Activated T-cell treated with anti-CD3 and anti-CD28 coated beads, Interleukin-2, amount 50 U/mL, for 24 hours (primary cell): Measurements from ENCODE around the gene MRPL20.
"Not testable (repeated sequence)": the region's sequence is repeated elsewhere in the genome, so short reads cannot be mapped to it uniquely, and the experiment has no call there.

Experiments
- DNase-seq: peaks from one replicate; pipeline ENCODE4 v3.0.0-alpha.2; 2020
- H3K27ac Mint-ChIP-seq: 2 replicates; pipeline ENCODE4 v1.8.0; 2020; ENCODE audit warnings: mild to moderate bottlenecking, mixed read lengths
- H3K27me3 Mint-ChIP-seq: 2 replicates; pipeline ENCODE4 v1.8.0; 2020; ENCODE audit warnings: mixed read lengths
- H3K36me3 Mint-ChIP-seq: 2 replicates; pipeline ENCODE4 v1.8.0; 2020; ENCODE audit warnings: low read depth, mixed read lengths
- H3K4me1 Mint-ChIP-seq: 2 replicates; pipeline ENCODE4 v1.8.0; 2020; ENCODE audit warnings: low read depth, mixed read lengths
- H3K4me3 Mint-ChIP-seq: 2 replicates; pipeline ENCODE4 v1.8.0; 2020; ENCODE audit warnings: mild to moderate bottlenecking, moderate library complexity, mixed read lengths
- H3K9me3 Mint-ChIP-seq: 2 replicates; pipeline ENCODE4 v1.8.0; 2020; ENCODE audit warnings: mixed read lengths

MRPL20 gene

DNA sequence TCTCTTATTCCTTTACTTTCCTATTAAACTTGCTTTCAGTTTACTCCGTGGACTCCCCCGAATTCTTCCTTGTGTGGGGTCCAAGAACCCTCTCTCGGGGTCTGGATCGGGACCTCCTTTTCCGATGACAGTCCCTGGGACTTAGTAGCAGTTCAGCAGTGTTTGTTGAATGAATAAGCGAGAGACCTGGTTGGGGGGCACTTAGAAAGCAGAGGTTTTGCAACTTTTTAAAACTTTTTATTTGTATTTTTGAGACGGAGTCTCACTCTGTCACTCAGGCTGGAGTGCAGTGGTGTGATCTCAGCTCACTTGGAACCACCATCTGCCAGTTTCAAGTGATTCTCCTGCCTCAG is 16.1 kb upstream of the MRPL20 start:
- no peak overlapping the region for H3K4me3 Mint-ChIP-seq
- H3K4me1 Mint-ChIP-seq = peaks cover 11% of the 10 kb centered on the region
- no peaks in the 10 kb centered on the region for H3K36me3 Mint-ChIP-seq
- H3K9me3 Mint-ChIP-seq = no peaks in the 10 kb centered on the region
- no peak for DNase-seq
- peaks cover 38% of the 10 kb centered on the region for H3K27me3 Mint-ChIP-seq
- no peak overlapping the region for H3K27ac Mint-ChIP-seq

- no peak overlapping the region for H3K4me3 Mint-ChIP-seq
- peaks cover 16% of the 10 kb centered on the region for H3K4me1 Mint-ChIP-seq
- H3K36me3 Mint-ChIP-seq = no peaks in the 10 kb centered on the region
- peak overlapping the region; percentile 17 for H3K27ac Mint-ChIP-seq
- DNase-seq = no peak
- H3K27me3 Mint-ChIP-seq = peaks cover 38% of the 10 kb centered on the region
- no peaks in the 10 kb centered on the region for H3K9me3 Mint-ChIP-seq
These were observed 15.6 kb upstream of the MRPL20 start for GRCh38 chr1:1422465-1423244.

DNA sequence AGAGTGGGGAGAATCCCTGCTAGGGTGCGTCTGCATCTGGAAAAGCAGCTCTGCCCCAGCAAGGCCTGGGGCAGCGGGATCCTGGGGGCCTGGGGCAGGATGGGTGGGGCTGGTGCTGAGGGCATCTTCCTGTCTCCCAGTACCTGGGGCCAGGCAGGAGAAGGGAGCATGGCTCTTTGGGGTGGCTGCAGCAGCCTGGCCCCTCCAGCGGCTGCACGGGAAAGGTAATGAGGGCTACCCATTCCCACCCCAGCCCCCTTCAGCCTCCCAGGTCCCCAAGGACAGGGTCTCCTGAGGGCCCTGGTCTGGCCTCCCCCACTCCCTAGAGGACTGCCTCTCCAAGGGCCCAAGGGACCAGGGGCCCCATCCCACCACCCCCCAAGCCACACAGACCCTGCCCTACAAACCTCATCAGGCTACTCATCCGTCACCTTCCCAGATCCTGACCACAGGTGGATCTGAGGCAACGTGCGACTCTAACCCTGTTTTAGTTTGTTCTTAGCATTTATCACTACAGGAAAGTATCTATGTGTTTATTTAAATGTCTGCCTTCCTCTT is 14.9 kb upstream of the MRPL20 start:
- Mint-ChIP-seq H3K27me3 (peaks cover 38% of the 10 kb centered on the region), H3K27ac (no peak overlapping the region), H3K9me3 (no peaks in the 10 kb centered on the region), H3K4me1 (peaks cover 17% of the 10 kb centered on the region), H3K4me3 (no peak overlapping the region), H3K36me3 (no peaks in the 10 kb centered on the region)
- no peak for DNase-seq

DNA sequence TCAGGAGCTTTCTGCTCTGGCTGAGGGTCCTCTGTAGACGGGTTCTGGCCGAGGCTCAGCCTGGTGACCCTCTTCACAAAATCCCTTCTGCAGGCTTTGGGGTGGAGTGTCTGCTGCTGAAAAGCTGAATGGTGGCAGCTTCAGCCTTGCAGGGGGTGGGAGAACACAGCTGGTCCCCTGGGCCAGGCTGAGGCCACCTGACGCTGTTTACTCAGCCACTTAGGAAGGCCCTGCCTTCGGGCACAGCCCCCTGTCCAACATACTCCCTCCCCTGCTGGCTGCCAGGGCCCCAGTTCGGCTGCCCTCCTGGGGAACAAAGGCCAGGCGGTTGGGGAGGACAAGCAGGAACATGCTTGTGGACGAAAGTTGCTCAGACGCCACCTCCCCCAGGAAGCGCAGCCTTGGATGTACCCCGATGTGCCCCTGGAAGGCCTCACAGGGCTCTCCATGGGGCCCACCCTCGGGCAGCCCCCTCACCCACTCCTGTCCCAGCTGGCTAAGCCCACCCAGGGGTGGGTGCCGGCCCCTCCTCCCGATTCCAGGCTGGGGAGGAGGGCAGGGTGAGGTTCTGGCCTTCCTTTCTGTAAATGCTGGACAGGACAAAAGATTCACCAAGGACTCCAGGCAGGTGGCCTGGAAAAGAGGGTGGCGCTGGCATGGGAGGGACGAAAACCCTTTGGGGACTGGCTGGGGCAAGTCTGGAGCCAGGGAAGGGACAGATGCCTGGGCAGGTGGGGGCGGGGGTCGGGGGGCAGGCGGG is 14.2 kb upstream of the MRPL20 start, which contains the start of gene ANKRD65:
Gene ANKRD65 (minus strand): TSS at position 130 of the 760 bp plus-strand sequence. CDS start 271 bp downstream, outside the sequence.
- Mint-ChIP-seq H3K4me3 (no peak within 1 kb of the TSS), H3K27ac (no peak within 1 kb of the TSS), H3K4me1 (peaks cover 17% of the 10 kb centered on the region), H3K27me3 (peaks cover 37% of the 10 kb centered on the region), H3K36me3 (no peaks in the 10 kb centered on the region), H3K9me3 (no peaks in the 10 kb centered on the region)
- DNase-seq = no peak

DNA sequence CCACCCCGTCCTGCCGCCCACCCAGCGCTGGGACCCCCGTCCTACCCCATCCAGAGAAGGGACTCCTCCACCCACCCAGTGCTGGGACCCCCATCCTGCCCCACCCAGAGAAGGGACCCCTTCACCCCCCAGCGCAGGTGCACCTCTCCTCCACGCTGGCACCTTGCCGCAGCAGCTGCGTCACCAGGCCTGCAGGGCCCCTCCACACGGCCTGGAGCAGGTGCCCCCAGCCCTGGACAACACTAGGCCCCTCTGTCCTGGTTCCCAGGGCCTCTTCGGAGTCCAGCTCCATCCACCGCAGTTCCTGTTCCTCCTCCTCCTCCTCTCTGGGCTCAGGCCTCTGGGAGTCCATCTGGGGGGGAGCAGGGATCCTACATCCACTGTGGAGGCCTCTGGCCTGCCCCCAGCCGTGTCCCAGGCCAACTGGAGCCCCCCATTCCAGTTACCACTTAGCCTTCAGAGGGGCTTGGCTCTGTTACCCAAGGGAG is 13.6 kb upstream of the MRPL20 start:
- Mint-ChIP-seq H3K9me3 (no peaks in the 10 kb centered on the region), H3K27me3 (peaks cover 32% of the 10 kb centered on the region), H3K27ac (no peak overlapping the region), H3K36me3 (no peaks in the 10 kb centered on the region), H3K4me1 (peaks cover 16% of the 10 kb centered on the region), H3K4me3 (no peak overlapping the region)
- DNase-seq = no peak

- Mint-ChIP-seq H3K36me3 (no peaks in the 10 kb centered on the region), H3K27me3 (peaks cover 27% of the 10 kb centered on the region), H3K27ac (no peak overlapping the region), H3K4me3 (no peak overlapping the region), H3K9me3 (no peaks in the 10 kb centered on the region), H3K4me1 (peaks cover 16% of the 10 kb centered on the region)
- DNase-seq = no peak
These were observed 12.9 kb upstream of the MRPL20 start for GRCh38 chr1:1419813-1420653.

DNA sequence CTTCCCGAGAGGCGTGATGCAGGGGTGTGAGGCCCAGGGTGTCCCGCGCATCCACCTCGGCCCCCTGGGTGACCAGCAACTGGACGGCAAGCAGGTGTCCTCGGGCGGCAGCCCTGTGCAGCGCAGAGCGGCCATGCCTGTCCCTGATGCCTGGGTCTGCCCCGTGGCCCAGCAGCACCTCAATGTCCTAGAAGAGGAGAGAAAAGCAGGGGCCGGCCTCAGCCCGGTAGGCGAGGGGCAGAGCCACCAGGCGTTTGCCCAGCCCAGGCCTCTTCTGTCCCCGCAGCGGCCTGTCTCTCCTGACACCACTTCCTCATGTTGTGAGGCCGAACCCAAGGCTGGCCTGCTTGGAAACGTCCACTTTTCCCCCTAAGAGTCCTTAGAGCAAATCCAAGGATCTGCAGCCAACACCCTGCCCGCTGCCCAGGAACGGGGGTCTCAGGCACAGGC is 12.3 kb upstream of the MRPL20 start:
- no peaks in the 10 kb centered on the region for H3K9me3 Mint-ChIP-seq
- no peaks in the 10 kb centered on the region for H3K36me3 Mint-ChIP-seq
- DNase-seq = no peak
- peaks cover 16% of the 10 kb centered on the region for H3K4me1 Mint-ChIP-seq
- H3K27me3 Mint-ChIP-seq = peaks cover 21% of the 10 kb centered on the region
- H3K27ac Mint-ChIP-seq = no peak overlapping the region
- no peak overlapping the region for H3K4me3 Mint-ChIP-seq

- no peak for DNase-seq
- Mint-ChIP-seq H3K36me3 (no peaks in the 10 kb centered on the region), H3K4me3 (no peak overlapping the region), H3K27ac (no peak overlapping the region), H3K27me3 (peaks cover 21% of the 10 kb centered on the region), H3K4me1 (peaks cover 16% of the 10 kb centered on the region), H3K9me3 (no peaks in the 10 kb centered on the region)
These were observed 11.6 kb upstream of the MRPL20 start for GRCh38 chr1:1418464-1419362.

GRCh38 chr1:1417825-1418463 is 10.9 kb upstream of the MRPL20 start:
- not testable (repeated sequence) for H3K4me3 Mint-ChIP-seq, H3K9me3 Mint-ChIP-seq, DNase-seq, H3K36me3 Mint-ChIP-seq, H3K27ac Mint-ChIP-seq
- H3K27me3 Mint-ChIP-seq = peaks cover 18% of the 10 kb centered on the region
- peaks cover 15% of the 10 kb centered on the region for H3K4me1 Mint-ChIP-seq

- H3K9me3 Mint-ChIP-seq, H3K27ac Mint-ChIP-seq, H3K36me3 Mint-ChIP-seq, H3K4me3 Mint-ChIP-seq, DNase-seq: not testable (repeated sequence)
- peaks cover 13% of the 10 kb centered on the region for H3K4me1 Mint-ChIP-seq
- peaks cover 12% of the 10 kb centered on the region for H3K27me3 Mint-ChIP-seq
These were observed 10.3 kb upstream of the MRPL20 start for GRCh38 chr1:1417396-1417795.

- H3K4me1 Mint-ChIP-seq = peaks cover 18% of the 10 kb centered on the region
- no peak overlapping the region for H3K4me3 Mint-ChIP-seq
These were observed 8.7 kb upstream of the MRPL20 start for GRCh38 chr1:1415751-1416150.

GRCh38 chr1:1412311-1412902 is 5.3 kb upstream of the MRPL20 start:
- not testable (repeated sequence) for H3K27me3 Mint-ChIP-seq, DNase-seq, H3K4me3 Mint-ChIP-seq, H3K9me3 Mint-ChIP-seq
- Mint-ChIP-seq H3K4me1 (peaks cover 31% of the 10 kb centered on the region), H3K36me3 (peaks cover 32% of the 10 kb centered on the region), H3K27ac (peak overlapping the region; percentile 31)

More at GRCh38 chr1:1415751-1416150, 8.7 kb upstream of the MRPL20 start:
- no peaks in the 10 kb centered on the region for H3K9me3 Mint-ChIP-seq
- peaks cover 2% of the 10 kb centered on the region for H3K36me3 Mint-ChIP-seq
- DNase-seq = no peak
- H3K27ac Mint-ChIP-seq = no peak overlapping the region
- peaks cover 2% of the 10 kb centered on the region for H3K27me3 Mint-ChIP-seq

DNA sequence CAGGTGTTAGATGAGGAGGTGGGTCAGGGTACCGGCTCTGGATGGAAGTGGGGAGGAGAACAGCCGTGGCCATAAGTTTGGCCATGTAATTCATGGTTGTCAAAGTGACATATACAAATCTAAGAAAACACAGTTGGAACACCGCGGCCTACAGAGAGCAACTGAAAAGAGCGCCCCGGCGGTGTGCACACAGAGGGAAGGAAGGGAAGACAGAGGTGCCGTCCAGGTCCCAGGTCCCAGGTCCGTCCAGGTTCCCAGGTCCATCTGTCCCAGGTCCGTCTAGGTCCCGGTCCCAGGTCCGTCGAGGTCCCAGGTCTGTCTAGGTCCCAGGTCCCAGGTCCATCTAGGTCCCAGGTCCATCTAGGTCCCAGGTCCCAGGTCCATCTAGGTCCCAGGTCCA is 4.5 kb upstream of the MRPL20 start:
- Mint-ChIP-seq H3K27me3 (no peaks in the 10 kb centered on the region), H3K4me1 (peaks cover 32% of the 10 kb centered on the region), H3K9me3 (no peaks in the 10 kb centered on the region), H3K36me3 (peaks cover 39% of the 10 kb centered on the region), H3K4me3 (no peak overlapping the region), H3K27ac (no peak overlapping the region)
- no peak for DNase-seq
